NCI-H1092 (cell line): ENCODE results near the gene CNN2.

Source experiments
- DNase-seq: peaks from one replicate; lab custom pipeline; 2025; lab: John Stamatoyannopoulos, UW

CNN2 gene

GRCh38 chr19:1026783-1027649, 608 bp downstream of the CNN2 start:
- no peak for DNase-seq

GRCh38 chr19:1027650-1028061, 1.2 kb downstream of the CNN2 start:
- DNase-seq, result no peak

GRCh38 chr19:1028062-1028926, 1.9 kb downstream of the CNN2 start:
- DNase-seq, result no peak

DNA sequence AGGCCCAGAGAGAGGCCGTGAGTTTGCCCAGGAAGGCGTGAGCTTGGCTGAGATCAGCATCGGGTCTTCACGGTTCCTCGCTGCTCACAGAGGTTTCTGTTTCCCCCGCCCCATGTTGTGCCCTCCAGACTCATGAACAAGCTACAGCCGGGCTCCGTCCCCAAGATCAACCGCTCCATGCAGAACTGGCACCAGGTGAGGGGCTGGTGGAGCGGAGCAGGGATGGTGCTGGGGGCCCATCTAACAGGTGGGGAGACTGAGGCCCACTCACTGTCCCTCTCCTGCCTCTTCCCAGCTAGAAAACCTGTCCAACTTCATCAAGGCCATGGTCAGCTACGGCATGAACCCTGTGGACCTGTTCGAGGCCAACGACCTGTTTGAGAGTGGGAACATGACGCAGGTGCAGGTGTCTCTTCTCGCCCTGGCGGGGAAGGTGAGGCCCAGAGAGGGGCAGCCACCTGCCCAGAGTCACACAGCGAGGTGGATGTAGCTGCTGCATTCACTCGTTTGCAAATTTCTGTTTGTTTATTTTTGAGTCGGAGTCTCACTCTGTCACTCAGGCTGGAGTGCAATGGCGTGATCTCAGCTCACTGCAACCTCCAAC, 6.0 kb downstream of the CNN2 start:
- no peak for DNase-seq

- DNase-seq, result peak; percentile 17
These were observed 9.7 kb downstream of the CNN2 start for GRCh38 chr19:1035998-1036621.

DNA sequence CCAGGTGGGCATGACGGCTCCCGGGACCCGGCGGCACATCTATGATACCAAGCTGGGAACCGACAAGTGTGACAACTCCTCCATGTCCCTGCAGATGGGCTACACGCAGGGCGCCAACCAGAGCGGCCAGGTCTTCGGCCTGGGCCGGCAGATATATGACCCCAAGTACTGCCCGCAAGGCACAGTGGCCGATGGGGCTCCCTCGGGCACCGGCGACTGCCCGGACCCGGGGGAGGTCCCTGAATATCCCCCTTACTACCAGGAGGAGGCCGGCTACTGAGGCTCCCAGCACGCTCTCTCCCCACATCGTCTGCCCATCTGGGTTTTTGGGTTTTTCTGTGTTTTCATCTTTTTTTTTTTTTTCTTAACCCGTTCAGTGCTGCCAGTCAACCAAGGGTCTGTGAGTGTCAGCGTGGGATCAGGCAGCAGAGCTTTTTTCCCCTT, 11.2 kb downstream of the CNN2 start:
- DNase-seq, result no peak

- DNase-seq, result no peak
These were observed 12.7 kb downstream of the CNN2 start for GRCh38 chr19:1038978-1039645.

DNA sequence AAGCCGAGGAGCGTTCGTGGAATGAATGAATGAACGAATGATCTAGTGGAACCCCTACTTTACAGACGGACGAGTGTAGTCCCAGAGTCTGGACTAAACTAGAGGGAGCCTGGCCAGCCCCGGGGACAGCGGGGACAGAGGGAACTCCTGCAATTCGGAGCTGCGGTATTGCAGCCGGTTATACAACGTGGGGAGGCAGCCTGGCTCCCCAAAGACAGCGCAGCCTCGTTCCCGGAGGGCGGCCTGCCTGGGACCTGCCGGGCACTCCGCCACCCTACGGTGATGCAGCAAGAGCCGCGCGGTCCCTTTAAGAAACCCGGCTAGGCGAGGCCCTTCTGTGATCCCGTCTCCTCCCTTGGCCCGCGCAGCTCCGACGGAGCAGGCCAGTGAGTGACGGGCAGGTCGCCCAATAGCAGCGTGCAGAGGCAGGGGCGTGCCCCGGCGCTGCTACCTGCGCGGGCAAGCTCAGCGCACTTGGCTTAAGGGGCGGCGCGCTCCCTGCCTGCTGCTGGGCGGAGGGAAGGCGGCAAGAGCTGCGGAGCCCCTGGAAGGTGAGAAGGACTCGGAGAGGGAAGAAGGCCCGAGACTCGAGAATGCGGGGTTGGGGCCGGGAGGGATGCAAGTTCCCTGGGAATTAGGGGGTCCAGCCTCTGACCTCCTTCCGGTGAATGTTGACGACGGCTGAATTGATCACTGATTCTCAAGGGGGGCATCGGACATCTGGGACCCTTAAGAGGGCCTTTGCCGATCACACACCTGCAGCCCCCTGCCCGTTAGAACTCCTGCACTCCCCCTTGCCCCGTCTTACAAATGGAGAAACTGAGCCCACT, 13.5 kb downstream of the CNN2 start, which contains the start of gene ABCA7:
TSS of gene ABCA7 (plus strand) at position 462 of the 830 bp plus-strand sequence. CDS start 1,255 bp downstream, outside the sequence.
- peak; percentile 97 for DNase-seq

DNA sequence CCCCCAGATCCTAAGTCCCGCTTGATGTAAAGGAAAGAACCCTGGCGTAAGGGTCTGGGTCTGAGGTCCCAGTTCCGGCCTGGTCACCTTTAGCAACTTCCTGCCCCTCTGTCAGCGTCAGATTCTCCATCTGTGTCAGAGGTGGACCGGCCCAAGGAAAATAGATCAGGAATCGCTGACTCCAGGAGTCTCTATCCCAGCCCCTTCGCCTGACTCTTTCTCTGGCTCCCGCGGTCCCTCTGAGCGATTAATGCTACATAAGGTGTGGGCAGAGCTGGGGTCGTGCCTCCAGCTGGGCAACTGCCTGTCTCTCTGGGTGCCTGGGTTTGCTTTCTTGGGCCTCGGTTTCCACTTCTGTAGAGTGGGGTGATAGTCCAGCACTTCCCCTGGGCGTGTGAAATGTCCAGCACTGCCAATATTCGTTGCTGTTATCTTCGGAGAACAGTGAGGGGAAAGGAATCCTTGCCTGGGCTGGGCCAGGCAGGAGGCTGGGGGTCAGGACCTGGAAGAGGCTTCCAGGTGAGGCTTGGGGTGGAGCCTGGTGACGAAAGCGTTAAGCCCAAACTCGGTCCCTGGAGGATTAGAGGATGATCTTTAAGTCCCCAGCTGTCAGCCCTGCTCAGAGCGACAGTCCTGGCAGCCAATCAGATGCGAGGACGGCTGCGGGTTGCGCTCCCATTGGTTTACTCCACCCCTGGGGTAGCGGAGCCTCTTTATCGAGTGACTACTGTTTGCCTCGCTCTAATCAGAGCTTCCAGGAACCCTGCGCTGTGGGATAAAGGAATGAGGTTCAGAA, 14.3 kb downstream of the CNN2 start:
- DNase-seq, result peak; percentile 63

GRCh38 chr19:1041272-1041834, 14.9 kb downstream of the CNN2 start:
- DNase-seq, result no peak

DNA sequence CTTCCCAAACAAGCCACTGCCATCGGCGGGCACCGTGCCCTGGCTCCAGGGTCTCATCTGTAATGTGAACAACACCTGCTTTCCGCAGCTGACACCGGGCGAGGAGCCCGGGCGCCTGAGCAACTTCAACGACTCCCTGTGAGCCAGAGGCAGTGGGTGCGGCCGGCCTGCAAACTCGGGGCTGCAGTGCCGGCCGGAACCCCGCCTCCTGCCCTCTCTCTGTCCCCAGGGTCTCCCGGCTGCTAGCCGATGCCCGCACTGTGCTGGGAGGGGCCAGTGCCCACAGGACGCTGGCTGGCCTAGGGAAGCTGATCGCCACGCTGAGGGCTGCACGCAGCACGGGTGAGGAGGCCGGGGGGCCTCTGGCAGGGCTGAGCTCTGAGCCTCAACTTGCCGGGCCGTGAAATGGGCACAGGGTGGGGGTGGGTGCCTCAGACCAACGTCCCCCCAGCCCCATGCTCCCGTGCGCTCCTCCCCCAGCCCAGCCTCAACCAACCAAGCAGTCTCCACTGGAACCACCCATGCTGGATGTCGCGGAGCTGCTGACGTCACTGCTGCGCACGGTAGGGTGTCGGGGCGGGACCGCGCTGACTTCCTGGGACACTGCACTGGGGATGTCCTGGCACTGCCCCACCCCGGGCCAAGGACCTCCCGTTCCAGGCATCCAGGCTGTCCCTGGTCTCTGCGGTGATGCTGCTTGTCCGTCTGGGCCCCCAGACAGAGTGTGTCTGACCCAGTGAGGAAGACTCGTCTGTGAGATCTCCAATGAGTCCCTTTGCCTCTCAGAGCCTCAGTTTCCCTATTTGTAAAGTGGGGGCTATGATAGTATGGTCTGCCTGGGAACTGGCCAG, 15.7 kb downstream of the CNN2 start:
- no peak for DNase-seq

- peak; percentile 56 for DNase-seq
These were observed 16.5 kb downstream of the CNN2 start for GRCh38 chr19:1042689-1043511.

- DNase-seq, result no peak
These were observed 18.8 kb downstream of the CNN2 start for GRCh38 chr19:1045247-1045603.

- DNase-seq, result no peak
These were observed 19.8 kb downstream of the CNN2 start for GRCh38 chr19:1046117-1046626.

DNA sequence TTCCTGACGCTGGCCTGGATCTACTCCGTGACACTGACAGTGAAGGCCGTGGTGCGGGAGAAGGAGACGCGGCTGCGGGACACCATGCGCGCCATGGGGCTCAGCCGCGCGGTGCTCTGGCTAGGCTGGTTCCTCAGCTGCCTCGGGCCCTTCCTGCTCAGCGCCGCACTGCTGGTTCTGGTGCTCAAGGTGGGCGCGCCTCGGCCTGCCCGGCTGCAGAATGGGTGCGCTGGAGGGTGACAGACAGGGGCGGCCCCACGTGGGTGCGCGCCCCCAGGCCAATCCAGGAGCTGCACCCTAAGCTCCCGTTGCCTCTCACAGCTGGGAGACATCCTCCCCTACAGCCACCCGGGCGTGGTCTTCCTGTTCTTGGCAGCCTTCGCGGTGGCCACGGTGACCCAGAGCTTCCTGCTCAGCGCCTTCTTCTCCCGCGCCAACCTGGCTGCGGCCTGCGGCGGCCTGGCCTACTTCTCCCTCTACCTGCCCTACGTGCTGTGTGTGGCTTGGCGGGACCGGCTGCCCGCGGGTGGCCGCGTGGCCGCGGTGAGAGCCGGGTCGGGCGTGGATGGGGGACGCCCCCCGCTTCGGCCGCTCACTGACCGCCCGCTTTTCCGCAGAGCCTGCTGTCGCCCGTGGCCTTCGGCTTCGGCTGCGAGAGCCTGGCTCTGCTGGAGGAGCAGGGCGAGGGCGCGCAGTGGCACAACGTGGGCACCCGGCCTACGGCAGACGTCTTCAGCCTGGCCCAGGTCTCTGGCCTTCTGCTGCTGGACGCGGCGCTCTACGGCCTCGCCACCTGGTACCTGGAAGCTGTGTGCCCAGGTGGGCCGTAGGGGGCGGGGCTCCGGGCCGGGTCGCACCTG, 20.7 kb downstream of the CNN2 start:
- DNase-seq, result no peak

DNA sequence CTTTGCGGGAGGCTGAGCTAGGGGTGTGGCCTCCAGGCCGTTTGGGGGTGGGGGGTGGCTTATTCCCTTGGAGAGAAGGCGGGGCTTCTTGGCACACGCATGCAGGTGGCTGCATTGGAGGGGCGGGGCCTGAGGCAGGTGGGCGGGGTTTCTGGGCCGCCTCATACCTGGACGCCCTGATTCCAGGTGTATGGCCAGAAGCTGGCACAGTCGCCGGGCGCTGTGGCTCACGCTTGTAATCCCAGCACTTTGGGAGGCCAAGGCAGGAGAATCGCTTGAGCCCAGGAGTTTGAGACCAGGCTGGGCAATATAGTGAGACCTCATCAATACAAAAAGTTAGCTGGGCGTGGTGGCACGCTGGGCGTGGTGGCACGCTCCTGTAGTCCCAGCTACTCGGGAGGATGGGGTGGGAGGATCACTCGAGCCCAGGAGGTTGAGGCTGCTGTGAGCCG, 21.3 kb downstream of the CNN2 start:
- no peak for DNase-seq
